Sigmoid colon (tissue), 7 donors: ENCODE results near the gene NMNAT3. TPM values are rescaled to one million over a fixed set of nuclear protein-coding genes. Genes with fewer than 3 reads are reported as not detected.

Experiments used
- DNase-seq: peaks from one replicate; pipeline ENCODE4 v3.0.0-alpha.2; 2019
- H3K27ac ChIP-seq, 4 donors: fragments of 200-600 bp; sonication (generic); one replicate each; pipeline ENCODE4 v1.5.1; 2016 to 2019; ENCODE audit warnings: mild to moderate bottlenecking in 1 of 4
- H3K27me3 ChIP-seq, 3 donors: fragments of 200-600 bp; sonication (generic); one replicate each; pipeline ENCODE4 v1.5.1; 2019; ENCODE audit warnings: mild to moderate bottlenecking in 1 of 3
- H3K36me3 ChIP-seq, 4 donors: fragments of 200-600 bp; sonication (generic); one replicate each; pipeline ENCODE4 v1.5.1; 2016 to 2019
- H3K4me1 ChIP-seq, 4 donors: fragments of 200-600 bp; sonication (generic); one replicate each; pipeline ENCODE4 v1.5.1; 2017 to 2019
- H3K4me3 ChIP-seq, 4 donors: fragments of 200-600 bp; sonication (generic); one replicate each; pipeline ENCODE4 v1.5.1; 2017 to 2019; ENCODE audit warnings: mild to moderate bottlenecking in 2 of 4, moderate library complexity in 1 of 4
- H3K9me3 ChIP-seq, 4 donors: fragments of 200-600 bp in 3 of 4; sonication (generic) in 3 of 4; one replicate each; pipeline versions ENCODE4 v1.5.1 to v1.6.1; 2013 to 2019
- EP300 ChIP-seq, 4 donors: sonication (generic); formaldehyde crosslinking; IDR thresholded peaks; one replicate each; pipeline ENCODE4 v1.6.1; 2017; ENCODE audit warnings: antibody characterized with exemption in 4 of 4
- POLR2A ChIP-seq, 2 donors: fragments of 450-650 bp; IDR thresholded peaks; one replicate each; pipeline ENCODE4 v1.6.1; 2016; ENCODE audit warnings: antibody characterized with exemption in 2 of 2, mild to moderate bottlenecking in 2 of 2, moderate library complexity in 2 of 2
- POLR2AphosphoS5 ChIP-seq, 4 donors: sonication (generic); formaldehyde crosslinking; IDR thresholded peaks; one replicate each; pipeline ENCODE4 v1.6.1; 2017; ENCODE audit warnings: antibody characterized with exemption in 4 of 4
- WGBS, 2 donors: extraction: QIAGEN DNeasy Blood & Tissue Kit; methylation state at CpG; one replicate each; pipeline ENCODE4 v1.1.7; 2013; 5-methylcytosine and 5-hydroxymethylcytosine counted together
- intact Hi-C: fragments of 100-400 bp; cut with DNase I; formaldehyde crosslinking; loops from one replicate; pipeline ENCODE4 v1.15.1; 2023
- polyA plus RNA-seq, 3 donors: library from polyadenylated mRNA; stranded (reverse); fragments of 200-250 nt; gene quantifications; one replicate each; pipeline ENCODE4 v1.2.3, GENCODE V29; 2013
- total RNA-seq, 4 donors: library from RNA; depleted of rRNA; stranded (reverse); fragments of >200 nt; gene quantifications; one replicate each; pipeline ENCODE4 v1.1.0, GENCODE V29; 2016
- TF ChIP-seq, protein P1 (sequence below), 4 experiments: fragments of 450-650 bp in 3 of 4; fragments of 200-600 bp in 1 of 4; IDR thresholded peaks; one replicate each; pipeline ENCODE4 v1.5.1; 2016 to 2019; ENCODE audit warnings: antibody characterized with exemption in 4 of 4, mild to moderate bottlenecking in 3 of 4, moderate library complexity in 2 of 4
- donor health status: healthy with polysubstance abuse.
- donor health status: Bipolar disorder and iron deficiency.
- donor health status: healthy.

The NMNAT3 gene
- total and polyA plus RNA-seq, 7 donors = 3.4 to 24.6 (median 10.0) TPM

DNA sequence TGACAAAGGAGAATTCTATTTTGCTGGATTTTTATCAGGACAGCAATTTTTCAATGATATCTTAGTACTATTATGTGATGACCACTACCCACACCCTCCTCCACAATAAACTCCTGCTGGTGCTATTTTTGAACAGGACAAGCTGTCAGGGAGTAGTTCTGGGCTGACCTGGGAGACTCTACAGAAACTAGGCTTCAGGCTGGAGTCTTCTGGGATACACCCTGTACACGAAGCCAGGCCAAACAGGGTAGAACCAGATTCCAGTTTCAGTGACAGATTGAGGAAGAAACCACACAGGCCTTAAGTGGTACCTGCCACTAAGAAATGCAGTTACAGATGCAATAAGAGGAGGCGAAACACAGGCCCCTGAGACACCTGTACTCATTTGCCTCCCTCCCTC lies 12.8 kb downstream of the NMNAT3 start:
- H3K4me1 ChIP-seq = no peaks in the 10 kb centered on the region
- intact Hi-C loops = no loop called here
- no peaks in the 10 kb centered on the region for H3K36me3 ChIP-seq
- 76 to 86% methylated on average over 2 of the region's 2 CpGs for WGBS, 2 donors
- TF ChIP-seq POLR2A (IDR thresholded peaks at IDR 0.05) (no peak), EP300 (IDR thresholded peaks at IDR 0.05) (no peak), POLR2AphosphoS5 (IDR thresholded peaks at IDR 0.05) (no peak)
- TF ChIP-seq, protein P1, sequence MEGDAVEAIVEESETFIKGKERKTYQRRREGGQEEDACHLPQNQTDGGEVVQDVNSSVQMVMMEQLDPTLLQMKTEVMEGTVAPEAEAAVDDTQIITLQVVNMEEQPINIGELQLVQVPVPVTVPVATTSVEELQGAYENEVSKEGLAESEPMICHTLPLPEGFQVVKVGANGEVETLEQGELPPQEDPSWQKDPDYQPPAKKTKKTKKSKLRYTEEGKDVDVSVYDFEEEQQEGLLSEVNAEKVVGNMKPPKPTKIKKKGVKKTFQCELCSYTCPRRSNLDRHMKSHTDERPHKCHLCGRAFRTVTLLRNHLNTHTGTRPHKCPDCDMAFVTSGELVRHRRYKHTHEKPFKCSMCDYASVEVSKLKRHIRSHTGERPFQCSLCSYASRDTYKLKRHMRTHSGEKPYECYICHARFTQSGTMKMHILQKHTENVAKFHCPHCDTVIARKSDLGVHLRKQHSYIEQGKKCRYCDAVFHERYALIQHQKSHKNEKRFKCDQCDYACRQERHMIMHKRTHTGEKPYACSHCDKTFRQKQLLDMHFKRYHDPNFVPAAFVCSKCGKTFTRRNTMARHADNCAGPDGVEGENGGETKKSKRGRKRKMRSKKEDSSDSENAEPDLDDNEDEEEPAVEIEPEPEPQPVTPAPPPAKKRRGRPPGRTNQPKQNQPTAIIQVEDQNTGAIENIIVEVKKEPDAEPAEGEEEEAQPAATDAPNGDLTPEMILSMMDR (IDR thresholded peaks at IDR 0.05) = no peak
- no peaks in the 10 kb centered on the region for H3K27me3 ChIP-seq
- DNase-seq = no peak
- no peak overlapping the region for H3K27ac ChIP-seq
- H3K4me3 ChIP-seq = no peak overlapping the region
- H3K9me3 ChIP-seq = no peaks in the 10 kb centered on the region

GRCh38 chr3:139660269-139660668 lies 17.5 kb downstream of the NMNAT3 start:
- Histone ChIP-seq H3K9me3 (no peaks in the 10 kb centered on the region), H3K27ac (no peak overlapping the region), H3K4me3 (no peak overlapping the region), H3K27me3 (no peaks in the 10 kb centered on the region), H3K36me3 (no peaks in the 10 kb centered on the region), H3K4me1 (no peaks in the 10 kb centered on the region)
- 0 to 97% methylated on average over 1 of the region's 1 CpG for WGBS, 2 donors
- DNase-seq = no peak
- TF ChIP-seq EP300 (IDR thresholded peaks at IDR 0.05) (no peak), POLR2AphosphoS5 (IDR thresholded peaks at IDR 0.05) (no peak), POLR2A (IDR thresholded peaks at IDR 0.05) (no peak)
- TF ChIP-seq, protein P1 (IDR thresholded peaks at IDR 0.05) = no peak
- intact Hi-C loops = no loop called here

DNA sequence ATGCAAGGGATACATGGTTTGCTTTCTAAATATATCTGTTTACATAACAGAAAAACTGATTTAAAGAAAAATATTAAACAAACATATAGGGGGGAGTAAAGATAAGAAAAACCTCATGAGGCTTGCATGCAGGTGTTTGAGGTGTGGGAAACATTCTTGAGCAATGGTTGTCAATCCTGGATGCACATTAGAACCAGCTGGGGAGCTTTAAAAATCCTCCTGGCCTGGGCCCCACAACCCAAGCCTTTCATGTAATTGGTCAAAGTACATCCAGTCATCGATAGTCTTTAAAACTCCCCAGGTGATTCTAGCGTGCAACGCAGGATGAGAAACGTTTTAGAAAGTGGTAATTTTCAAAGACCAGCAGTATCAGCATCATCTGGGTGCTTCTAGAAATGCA lies 18.3 kb downstream of the NMNAT3 start:
- Histone ChIP-seq H3K9me3 (no peaks in the 10 kb centered on the region), H3K4me1 (no peaks in the 10 kb centered on the region), H3K27me3 (no peaks in the 10 kb centered on the region), H3K27ac (no peak overlapping the region), H3K36me3 (no peaks in the 10 kb centered on the region), H3K4me3 (no peak overlapping the region)
- no peak for DNase-seq
- intact Hi-C loops = no loop called here
- TF ChIP-seq POLR2A (IDR thresholded peaks at IDR 0.05) (no peak), EP300 (IDR thresholded peaks at IDR 0.05) (no peak), POLR2AphosphoS5 (IDR thresholded peaks at IDR 0.05) (no peak)
- TF ChIP-seq, protein P1 (IDR thresholded peaks at IDR 0.05) = no peak
- 89 to 91% methylated on average over 4 of the region's 4 CpGs for WGBS, 2 donors

DNA sequence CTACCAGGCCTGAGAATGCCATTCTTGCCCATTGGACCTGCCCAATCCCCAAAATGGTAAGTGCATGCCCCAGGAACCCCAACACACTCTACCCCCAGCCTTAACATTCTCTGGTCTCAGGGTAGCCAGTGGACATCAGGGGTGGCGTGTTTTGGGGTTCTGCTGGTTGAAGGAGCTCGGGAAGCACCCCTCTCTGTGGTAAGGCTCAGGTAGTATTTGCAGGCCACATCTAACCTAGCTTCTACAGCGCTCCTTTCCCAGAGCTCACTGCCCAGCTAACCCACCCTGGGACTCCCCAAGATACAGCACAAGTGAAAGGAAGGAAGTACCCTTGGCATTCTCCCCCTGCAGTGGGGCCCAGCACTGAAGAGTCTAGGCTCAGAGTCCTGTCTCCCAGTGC lies 19.8 kb downstream of the NMNAT3 start:
- 96 to 98% methylated on average over 3 of the region's 3 CpGs for WGBS, 2 donors
- TF ChIP-seq POLR2A (IDR thresholded peaks at IDR 0.05) (no peak), POLR2AphosphoS5 (IDR thresholded peaks at IDR 0.05) (no peak), EP300 (IDR thresholded peaks at IDR 0.05) (no peak)
- TF ChIP-seq, protein P1 (IDR thresholded peaks at IDR 0.05) = no peak
- intact Hi-C loops = no loop called here

DNA sequence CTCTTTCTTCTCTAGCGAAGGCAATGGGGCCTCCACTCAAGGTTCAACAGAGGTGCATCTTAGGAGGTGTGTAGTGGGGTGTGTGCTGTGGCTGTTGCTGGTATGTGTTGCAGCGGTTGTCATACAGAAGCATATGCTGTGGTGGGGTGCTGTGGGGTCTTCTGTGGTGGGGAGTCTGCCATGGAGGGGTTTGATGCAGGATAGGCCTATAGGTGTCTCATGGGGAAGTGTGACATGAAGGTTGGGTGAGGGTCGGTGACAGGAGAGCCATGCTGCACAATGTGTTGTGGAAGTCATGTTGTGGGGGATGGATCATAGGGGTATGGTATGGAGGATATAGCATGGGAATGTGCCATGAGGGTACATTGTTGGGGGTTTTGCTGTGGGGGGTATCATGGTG lies 20.3 kb downstream of the NMNAT3 start:
- TF ChIP-seq POLR2A (IDR thresholded peaks at IDR 0.05) = no peak
- Histone ChIP-seq H3K4me3 (no peak overlapping the region), H3K36me3 (no peaks in the 10 kb centered on the region), H3K27me3 (no peaks in the 10 kb centered on the region), H3K9me3 (no peaks in the 10 kb centered on the region), H3K4me1 (no peaks in the 10 kb centered on the region), H3K27ac (no peak overlapping the region)
- intact Hi-C loops = no loop called here
- no peak for DNase-seq
- WGBS, 2 donors = 96 to 97% methylated on average over 3 of the region's 3 CpGs

More for the DNA sequence above, 19.8 kb downstream of the NMNAT3 start:
- no peaks in the 10 kb centered on the region for H3K4me1 ChIP-seq
- H3K27me3 ChIP-seq = no peaks in the 10 kb centered on the region
- no peak for DNase-seq
- no peaks in the 10 kb centered on the region for H3K9me3 ChIP-seq
- no peak overlapping the region for H3K27ac ChIP-seq
- H3K36me3 ChIP-seq = no peaks in the 10 kb centered on the region
- no peak overlapping the region for H3K4me3 ChIP-seq
